HepG2 (cell line): ENCODE data around the gene LRRN4CL. TPM values are rescaled to one million over a fixed set of nuclear protein-coding genes. Genes with fewer than 3 reads are reported as not detected.

Source experiments
- AGO2 ChIP-seq: fragments of 200-400 bp; formaldehyde crosslinking; optimal IDR thresholded peaks from 2 replicates; pipeline ENCODE3; 2017; ENCODE audit warnings: mild to moderate bottlenecking, low read depth, low read length, moderate library complexity
- ASH2L ChIP-seq: fragments of 300-600, 200-600 bp; sonication (generic); IDR thresholded peaks from 2 replicates; pipeline ENCODE4 v1.7.0; 2017; ENCODE audit warnings: low read depth, mild to moderate bottlenecking, moderate library complexity, mixed read lengths, low read length; ENCODE audit not compliant: insufficient read length
- ATF6 ChIP-seq: sonication (generic); formaldehyde crosslinking; conservative IDR thresholded peaks from 2 replicates; pipeline ENCODE4 v1.4.0; 2020; ENCODE audit warnings: missing genetic modification reagents
- DBP ChIP-seq: sonication (generic); formaldehyde crosslinking; IDR thresholded peaks from 2 replicates; pipeline ENCODE4 v1.4.0; 2020; ENCODE audit warnings: missing genetic modification reagents; ENCODE audit errors: not compliant biosample characterization
- HNF1A ChIP-seq, 2 experiments: sonication (generic) in 1 of 2; formaldehyde crosslinking in 1 of 2; IDR thresholded peaks; 2 replicates each; pipeline versions ENCODE4 v1.4.0 to v1.6.1; 2016 to 2020; ENCODE audit warnings: borderline replicate concordance in 1 of 2, low read depth in 1 of 2, mild to moderate bottlenecking in 1 of 2, missing genetic modification reagents in 1 of 2
- HOXA3 ChIP-seq: sonication (generic); formaldehyde crosslinking; IDR thresholded peaks from 2 replicates; pipeline ENCODE4 v1.5.0; 2020; ENCODE audit warnings: missing genetic modification reagents
- IRF9 ChIP-seq: sonication (generic); formaldehyde crosslinking; IDR thresholded peaks from 2 replicates; pipeline ENCODE4 v1.8.0; 2022; ENCODE audit warnings: missing genetic modification reagents, mild to moderate bottlenecking, borderline replicate concordance
- MEIS2 ChIP-seq: sonication (generic); formaldehyde crosslinking; IDR thresholded peaks from 2 replicates; pipeline ENCODE4 v1.9.0; 2021; ENCODE audit warnings: mild to moderate bottlenecking, missing genetic modification reagents
- SIX4 ChIP-seq: sonication (generic); formaldehyde crosslinking; IDR thresholded peaks from 2 replicates; pipeline ENCODE4 v1.4.0; 2020; ENCODE audit warnings: missing genetic modification reagents
- SPEN ChIP-seq: sonication (generic); formaldehyde crosslinking; IDR thresholded peaks from 2 replicates; pipeline ENCODE4 v1.5.1; 2020; ENCODE audit warnings: low read depth, mild to moderate bottlenecking, missing genetic modification reagents
- TBX2 ChIP-seq: sonication (generic); formaldehyde crosslinking; IDR thresholded peaks from 2 replicates; pipeline ENCODE4 v1.5.0; 2020; ENCODE audit warnings: missing genetic modification reagents, mild to moderate bottlenecking, borderline replicate concordance
- USF2 ChIP-seq, 2 experiments: sonication (generic) in 1 of 2; formaldehyde crosslinking in 1 of 2; IDR thresholded peaks; 2 replicates each; pipeline versions ENCODE4 v1.5.1 to v1.6.1; 2011 to 2020; ENCODE audit warnings: borderline replicate concordance in 1 of 2, low read depth in 1 of 2, low read length in 1 of 2, mild to moderate bottlenecking in 1 of 2, missing genetic modification reagents in 1 of 2, moderate library complexity in 1 of 2
- ZNF124 ChIP-seq: sonication (generic); formaldehyde crosslinking; IDR thresholded peaks from 2 replicates; pipeline ENCODE4 v1.4.0; 2020; ENCODE audit warnings: missing genetic modification reagents
- ZNF337 ChIP-seq: sonication (generic); formaldehyde crosslinking; IDR thresholded peaks from 2 replicates; pipeline ENCODE4 v1.5.1; 2020; ENCODE audit warnings: missing genetic modification reagents, low read depth, mild to moderate bottlenecking, borderline replicate concordance
- ZNF557 ChIP-seq: sonication (generic); formaldehyde crosslinking; IDR thresholded peaks from 2 replicates; pipeline ENCODE4 v1.4.0; 2020; ENCODE audit warnings: missing genetic modification reagents
- ZNF713 ChIP-seq: sonication (generic); formaldehyde crosslinking; IDR thresholded peaks from 2 replicates; pipeline ENCODE4 v1.4.0; 2020; ENCODE audit warnings: mild to moderate bottlenecking, missing genetic modification reagents
- ZSCAN21 ChIP-seq: sonication (generic); formaldehyde crosslinking; IDR thresholded peaks from 2 replicates; pipeline ENCODE4 v1.8.0; 2022; ENCODE audit warnings: mild to moderate bottlenecking, missing genetic modification reagents, moderate library complexity, borderline replicate concordance
- polyA plus RNA-seq, 8 experiments: library from polyadenylated mRNA; depleted of rRNA in 3 of 8; stranded (reverse) in 7 of 8; unstranded in 1 of 8; fragments of >200 nt; fragmentation: Illumina TruSeq in 4 of 8; extraction: Trizol in 4 of 8; gene quantifications; 2 replicates each; pipeline versions ENCODE4 v1.2.1 to v1.2.3, GENCODE V29; 2011 to 2016; ENCODE audit warnings: low read depth in 4 of 8, missing spikeins in 1 of 8, mixed read lengths in 1 of 8; ENCODE audit not compliant: insufficient read depth in 1 of 8
- total RNA-seq, 5 experiments: library from RNA; depleted of rRNA; stranded (reverse); fragments of >200 nt; fragmentation: Illumina TruSeq; extraction: Trizol; gene quantifications; 2 replicates each; pipeline ENCODE4 v1.2.3, GENCODE V29; 2016; ENCODE audit warnings: low read depth in 1 of 5

LRRN4CL gene
- total and polyA plus RNA-seq, 2 of the 13 experiments (the other 11 are each of a cell fraction or from before 2014, with no cell fraction given): 0.11 TPM; not detected in 1

GRCh38 chr11:62727165-62727871 is 38.0 kb upstream of the LRRN4CL start, which contains the start of gene HNRNPUL2 (continued):
- TF ChIP-seq USF2 (IDR thresholded peaks at IDR 0.05; ENCODE audit: low read depth, low read length) (no peak), USF2 (CRISPR knock-in tag; IDR thresholded peaks at IDR 0.05; ENCODE audit: borderline replicate concordance) (no peak; the same call in 1 of the 2 replicates), SIX4 (CRISPR knock-in tag) (no peak), MEIS2 (CRISPR knock-in tag) (peak; percentile 89), ZSCAN21 (CRISPR knock-in tag) (peak; percentile 97), DBP (CRISPR knock-in tag) (peak; percentile 83), ASH2L (peak; percentile 85), TBX2 (CRISPR knock-in tag) (peak; percentile 74; the same call in 1 of the 2 replicates), ATF6 (no peak), IRF9 (CRISPR knock-in tag) (peak; percentile 96), AGO2 (peak; percentile 81), ZNF337 (no peak; the same call in 1 of the 2 replicates), HOXA3 (CRISPR knock-in tag) (peak; percentile 87), HNF1A (IDR thresholded peaks at IDR 0.05; ENCODE audit: low read depth) (no peak), HNF1A (CRISPR knock-in tag; IDR thresholded peaks at IDR 0.05; ENCODE audit: borderline replicate concordance) (peak; percentile 64), ZNF124 (peak; percentile 92; the same call in 1 of the 2 replicates), ZNF713 (no peak), ZNF557 (CRISPR knock-in tag) (peak; percentile 63; the same call in 1 of the 2 replicates), SPEN (CRISPR knock-in tag) (peak; percentile 95)
